Stimulated activated CD8-positive, alpha-beta memory T cell treated with anti-CD3 and anti-CD28 coated beads, Interleukin-7, amount 100 ng/mL, for 48 hours (primary cell): ENCODE results near the gene DDX31.

Source experiments
- DNase-seq, 2 donors: peaks; one replicate each; pipeline ENCODE4 v3.0.0-alpha.2; 2020; ENCODE audit warnings: low read depth in 1 of 2; ENCODE audit errors: extremely low read depth in 1 of 2

The DDX31 gene

GRCh38 chr9:132637801-132638200 is 32.0 kb downstream of the DDX31 start:
- no peak for DNase-seq

DNA sequence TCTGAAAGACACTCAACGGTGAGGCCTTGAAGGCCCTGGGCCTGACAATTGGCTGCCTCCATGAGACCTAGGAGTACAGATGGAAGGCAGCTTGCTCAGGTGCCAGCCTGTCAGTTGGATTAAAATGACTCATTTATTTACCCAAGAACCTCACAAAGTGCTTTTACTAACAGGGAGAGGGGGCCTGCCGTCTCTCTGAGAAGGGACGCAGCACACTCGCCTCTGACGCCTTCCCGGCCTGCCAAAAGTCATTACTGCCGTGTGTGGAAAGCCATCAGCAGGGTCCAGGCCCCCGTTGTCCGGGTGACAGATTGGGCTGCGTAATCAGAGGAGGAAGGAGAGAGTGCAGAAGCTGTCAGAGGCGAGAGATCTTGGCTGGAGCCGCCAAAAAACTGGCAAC is 32.4 kb downstream of the DDX31 start:
- no peak for DNase-seq

DNA sequence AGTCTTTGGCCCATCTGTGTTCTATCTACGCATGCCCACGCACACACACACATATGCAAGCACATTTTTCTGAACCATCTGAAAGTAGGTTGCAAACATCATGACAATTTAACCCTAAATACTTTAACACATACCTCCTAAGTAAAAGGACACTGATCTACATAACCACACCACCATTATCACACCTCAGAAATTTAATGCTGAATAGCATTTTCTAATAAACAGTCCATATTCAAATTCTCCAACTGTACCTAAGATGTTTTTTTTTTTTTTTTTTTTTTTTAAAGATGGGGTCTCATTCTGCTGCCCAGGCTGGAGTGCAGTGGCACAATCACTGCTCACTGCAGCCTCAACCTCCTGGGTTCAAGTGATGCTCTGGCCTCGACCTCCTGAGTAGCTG is 35.5 kb downstream of the DDX31 start:
- DNase-seq, result no peak

DNA sequence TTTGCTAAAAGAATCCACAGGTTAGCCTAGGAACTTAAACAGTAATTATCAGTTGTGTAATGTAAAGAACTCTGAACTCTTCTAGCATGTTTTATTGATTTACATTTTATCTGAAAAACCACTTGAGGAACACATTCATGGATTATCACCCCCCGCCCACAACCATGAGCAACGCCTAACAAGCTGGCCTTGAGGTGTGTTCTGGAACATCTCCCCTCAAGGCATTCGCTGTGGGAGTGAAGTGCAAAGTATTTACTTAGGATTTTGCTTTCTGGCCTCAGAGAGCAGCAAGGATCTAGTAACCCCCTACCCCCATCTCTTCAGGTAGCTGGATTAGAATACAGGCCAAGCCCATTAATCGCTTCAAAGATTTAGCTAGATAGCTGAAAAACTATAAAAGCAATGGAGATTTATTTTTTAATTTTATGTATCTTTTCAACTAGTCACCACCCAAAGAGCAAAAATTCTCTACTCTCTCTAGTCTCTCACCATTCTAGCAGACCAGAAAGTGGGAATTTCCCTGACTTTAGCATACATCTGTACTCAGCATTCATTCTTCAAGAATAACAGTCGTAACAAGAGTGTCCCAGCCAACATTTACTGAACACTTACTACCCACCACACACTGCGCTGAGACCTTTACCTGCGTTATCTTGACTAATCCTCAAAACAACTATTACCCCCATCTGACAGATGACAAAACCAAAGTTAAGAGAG is 37.2 kb downstream of the DDX31 start:
- no peak for DNase-seq

- DNase-seq, result no peak
These were observed 38.1 kb downstream of the DDX31 start for GRCh38 chr9:132631685-132632084.

- no peak for DNase-seq
These were observed 38.5 kb downstream of the DDX31 start for GRCh38 chr9:132631280-132631679.

DNA sequence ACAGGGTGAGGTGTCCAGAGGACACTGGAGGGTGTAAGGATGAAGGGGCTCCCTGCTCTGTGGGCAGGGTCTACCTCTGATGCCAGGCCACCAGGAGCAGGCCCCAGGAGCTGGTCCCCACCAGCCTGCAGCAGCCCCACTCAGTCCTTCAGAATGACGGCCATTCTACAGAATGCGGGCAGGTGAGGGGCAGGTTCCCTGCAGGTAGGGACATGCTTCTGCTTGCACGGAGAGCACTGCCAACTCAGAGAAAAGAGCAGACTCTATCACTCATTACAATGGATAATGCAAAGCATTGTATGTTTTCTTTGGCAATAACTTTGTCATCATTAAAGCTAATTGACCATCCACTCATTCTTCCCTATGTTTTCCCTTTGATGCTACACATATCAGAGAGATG is 39.0 kb downstream of the DDX31 start:
- no peak for DNase-seq

GRCh38 chr9:132630116-132630515 is 39.7 kb downstream of the DDX31 start:
- no peak for DNase-seq

- no peak for DNase-seq
These were observed 41.0 kb downstream of the DDX31 start for GRCh38 chr9:132628746-132629145.

DNA sequence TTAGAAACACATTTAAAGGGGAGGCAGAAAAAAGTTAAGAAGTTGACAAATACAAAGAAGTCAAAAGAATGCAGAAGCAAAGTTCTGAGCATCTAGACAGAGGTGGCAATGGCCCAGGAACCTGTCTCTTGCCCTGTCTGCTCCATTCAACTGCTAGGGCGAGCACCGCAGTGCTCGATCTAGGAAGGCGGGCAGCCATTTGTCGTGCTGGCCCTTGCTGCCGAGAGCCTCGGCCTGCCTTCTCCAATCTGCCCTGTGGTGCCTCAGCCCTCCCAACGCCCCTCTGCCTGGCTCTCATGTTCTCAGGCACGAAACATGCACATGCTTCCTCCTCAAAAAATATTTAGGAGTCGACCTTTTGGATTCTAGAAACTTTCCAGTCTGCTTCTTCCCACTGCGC is 42.2 kb downstream of the DDX31 start:
- DNase-seq, result no peak

GRCh38 chr9:132627106-132627505 is 42.7 kb downstream of the DDX31 start:
- DNase-seq, result no peak

GRCh38 chr9:132626285-132626684 is 43.5 kb downstream of the DDX31 start:
- DNase-seq, result no peak

DNA sequence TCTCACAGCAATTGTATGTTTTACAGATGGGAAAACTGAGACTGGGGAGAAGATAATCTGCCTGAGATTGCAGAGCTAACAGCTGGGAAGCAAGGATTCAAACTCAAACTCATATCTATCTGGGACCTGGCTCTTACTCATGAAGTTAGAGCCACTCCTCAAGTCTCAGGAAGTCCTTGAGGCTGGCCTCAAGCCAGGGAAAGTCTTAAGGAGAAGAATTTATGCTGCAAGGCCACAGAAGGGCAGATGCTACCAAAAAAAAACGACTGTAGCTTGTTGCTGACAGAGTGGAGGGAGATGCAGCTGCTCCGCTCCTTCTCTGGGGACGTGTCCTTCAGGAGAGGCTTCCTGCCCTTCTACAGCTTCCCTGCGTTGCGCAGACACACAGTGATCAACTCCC is 47.6 kb downstream of the DDX31 start:
- no peak for DNase-seq

DNA sequence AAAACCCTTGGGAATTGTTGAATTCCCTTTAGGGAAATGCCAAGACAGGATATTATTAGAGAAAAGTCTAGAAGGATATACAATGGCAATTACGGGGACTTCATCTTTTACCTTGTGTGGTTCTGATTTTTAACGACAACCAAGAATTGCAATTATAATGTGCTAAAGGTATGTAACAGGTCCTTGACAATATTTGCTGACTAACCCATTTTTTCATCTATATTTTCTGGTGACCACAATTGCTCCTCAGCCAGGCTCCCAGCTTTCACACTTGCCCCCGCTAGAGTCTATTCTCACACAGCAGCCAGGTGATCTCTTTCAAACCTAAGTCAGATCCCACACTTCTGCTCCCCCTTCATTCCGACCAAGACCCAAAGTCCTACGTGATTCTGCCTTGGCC is 53.1 kb downstream of the DDX31 start:
- no peak for DNase-seq

DNA sequence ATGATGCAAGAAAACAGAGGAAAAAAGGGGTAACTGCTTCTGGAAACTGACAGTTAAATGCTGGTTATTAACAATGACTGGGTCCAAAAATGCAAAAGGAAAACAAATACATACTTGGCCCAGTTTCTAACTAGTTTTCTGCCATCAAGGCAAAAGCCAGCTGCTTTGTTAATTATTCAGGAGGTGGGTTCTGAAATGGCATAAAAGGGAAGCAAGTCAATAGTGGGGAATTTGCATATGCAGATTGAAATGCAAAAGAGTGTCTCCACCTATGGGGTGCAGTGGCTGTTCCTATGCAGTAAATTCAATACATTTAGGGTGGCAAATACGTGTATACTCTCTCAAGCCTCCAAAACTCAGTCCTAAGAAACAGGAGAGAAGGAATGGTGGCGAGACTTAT is 54.0 kb downstream of the DDX31 start:
- no peak for DNase-seq

GRCh38 chr9:132614324-132614723 is 55.5 kb downstream of the DDX31 start:
- no peak for DNase-seq

GRCh38 chr9:132610661-132611060 is 59.1 kb downstream of the DDX31 start:
- no peak for DNase-seq

GRCh38 chr9:132609829-132610228 is 60.0 kb downstream of the DDX31 start:
- peak in 1 of 2 donors; percentile 17 for DNase-seq

GRCh38 chr9:132609184-132609583 is 60.6 kb downstream of the DDX31 start:
- DNase-seq, result no peak

- DNase-seq, result no peak
These were observed 63.7 kb downstream of the DDX31 start for GRCh38 chr9:132606066-132606465.

GRCh38 chr9:132605387-132605786 is 64.4 kb downstream of the DDX31 start:
- no peak for DNase-seq

- DNase-seq, result no peak
These were observed 67.6 kb downstream of the DDX31 start for GRCh38 chr9:132602207-132602606.

DNA sequence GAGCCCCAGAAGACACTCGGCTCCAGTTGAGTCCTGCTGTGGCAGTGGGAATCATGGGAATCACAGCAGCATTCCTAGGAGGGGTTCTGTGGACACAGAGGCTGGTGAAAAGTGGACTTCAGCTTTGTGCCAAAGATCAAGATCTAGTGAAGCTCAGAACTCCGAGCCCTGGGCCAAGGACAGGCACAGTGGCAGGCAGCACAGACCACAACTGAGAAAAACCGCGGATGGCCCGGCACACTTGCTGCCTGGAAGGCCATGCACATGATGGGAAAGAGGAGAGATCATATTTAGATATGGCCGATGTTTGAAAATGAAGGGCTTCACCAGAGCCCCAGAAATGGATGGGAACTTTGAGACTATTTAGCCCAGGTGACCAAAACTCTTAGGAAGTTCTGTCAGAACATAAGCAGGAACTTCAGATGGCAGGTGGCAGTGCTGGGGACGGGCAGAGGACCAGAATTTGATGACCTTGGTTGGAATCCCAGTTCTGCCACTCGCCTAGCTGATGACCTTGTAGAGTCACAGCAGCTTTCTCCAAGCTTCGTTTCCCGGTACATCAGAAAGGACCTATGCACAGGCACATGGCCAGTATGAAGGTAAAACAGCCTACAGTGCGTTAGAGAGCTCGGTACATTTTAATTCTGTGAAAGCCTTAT is 69.3 kb downstream of the DDX31 start:
- no peak for DNase-seq
